GM11168 (cell line): Measurements from ENCODE around the gene LAMTOR4.

ENCODE experiments used
- in situ Hi-C: fragments of 300-500 bp; cut with MboI; formaldehyde crosslinking; loops from one replicate; pipeline ENCODE4 v1.12.0; 2022; ENCODE audit warnings: low sequenced_read_pairs; ENCODE audit not compliant: unreplicated experiment

Gene LAMTOR4

GRCh38 chr7:100148559-100149328, at the start of gene LAMTOR4:
Gene LAMTOR4, plus strand, starts transcription at chr7:100148918. Its CDS starts 55 bp downstream, at chr7:100148973.
- in situ Hi-C loops: no loop called here

DNA sequence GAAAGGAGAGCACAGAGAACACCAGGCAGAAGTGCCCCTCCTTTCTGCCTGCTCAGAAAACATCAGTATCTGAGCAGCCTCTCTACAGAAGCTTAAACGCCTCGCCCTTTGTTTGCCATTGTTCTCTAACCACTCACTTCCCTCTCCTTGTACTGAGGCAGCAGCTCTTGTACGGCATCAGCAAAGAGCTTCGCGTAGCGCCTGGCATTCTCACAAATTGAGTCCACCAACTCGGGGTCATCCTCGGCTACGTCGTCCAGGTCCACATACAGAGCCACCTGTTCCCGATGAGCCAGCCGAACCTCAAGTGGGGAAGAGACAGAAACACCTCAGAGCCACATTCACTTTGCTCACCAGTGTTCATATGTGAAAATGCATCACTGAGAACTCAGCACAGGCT, 49.3 kb upstream of the LAMTOR4 start:
- in situ Hi-C loops: no loop called here

GRCh38 chr7:100100420-100101015, 48.2 kb upstream of the LAMTOR4 start:
- in situ Hi-C loops: no loop called here

GRCh38 chr7:100101016-100101862, 47.5 kb upstream of the LAMTOR4 start, which contains the start of the genes AP4M1 and MCM7:
Gene AP4M1, plus strand, starts transcription at chr7:100101643. Its CDS starts 72 bp downstream, at chr7:100101715.
Gene MCM7, minus strand, starts transcription at chr7:100101397. Its CDS starts 103 bp downstream, at chr7:100101294.
- in situ Hi-C loops: no loop called here

GRCh38 chr7:100102950-100103840, 45.5 kb upstream of the LAMTOR4 start:
- in situ Hi-C loops: no loop called here

GRCh38 chr7:100105534-100105933, 43.2 kb upstream of the LAMTOR4 start:
- in situ Hi-C loops: no loop called here

DNA sequence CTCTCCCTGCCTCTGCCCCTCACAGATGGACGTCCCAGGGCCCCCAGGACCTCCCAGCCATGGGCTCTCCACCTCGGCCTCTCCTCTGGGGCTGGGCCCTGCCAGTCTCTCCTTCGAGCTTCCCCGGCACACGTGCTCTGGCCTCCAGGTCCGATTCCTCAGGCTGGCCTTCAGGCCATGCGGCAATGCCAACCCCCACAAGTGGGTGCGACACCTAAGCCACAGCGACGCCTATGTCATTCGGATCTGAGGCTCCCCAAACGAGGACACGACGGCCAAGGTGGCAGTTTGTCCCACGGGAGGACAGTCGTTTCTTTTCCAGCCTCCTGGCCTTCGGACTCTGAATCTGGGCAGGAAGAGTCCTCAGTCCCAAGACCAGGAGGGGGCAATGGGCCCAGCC, 42.1 kb upstream of the LAMTOR4 start:
- in situ Hi-C loops: no loop called here

- in situ Hi-C loops: no loop called here
These were observed 41.5 kb upstream of the LAMTOR4 start for GRCh38 chr7:100107125-100107737.

- in situ Hi-C loops: no loop called here
These were observed 40.8 kb upstream of the LAMTOR4 start for GRCh38 chr7:100107890-100108289.

GRCh38 chr7:100109521-100110163, 39.1 kb upstream of the LAMTOR4 start:
- in situ Hi-C loops: no loop called here

GRCh38 chr7:100111156-100111555, 37.6 kb upstream of the LAMTOR4 start:
- in situ Hi-C loops: no loop called here

DNA sequence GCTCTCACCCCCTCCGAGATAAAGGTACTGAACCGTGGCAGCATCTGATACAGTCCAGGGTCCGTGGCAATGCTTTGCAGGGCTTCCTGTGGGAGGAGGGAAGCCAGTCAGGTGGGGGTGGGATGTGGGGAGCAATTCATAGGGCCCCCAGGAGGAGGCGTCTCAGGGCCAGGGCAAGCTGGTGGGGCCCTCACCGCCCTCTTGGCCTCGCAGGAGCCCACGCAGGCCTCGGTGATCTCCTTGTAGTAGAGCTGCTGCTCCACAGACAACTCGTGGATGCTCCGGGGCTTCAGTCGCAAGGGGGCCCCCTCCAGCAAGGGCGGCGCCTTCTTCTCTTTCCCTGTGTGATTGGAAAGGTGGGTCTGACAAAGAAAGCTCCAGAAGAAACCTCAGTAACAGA, 36.8 kb upstream of the LAMTOR4 start:
- in situ Hi-C loops: no loop called here

- in situ Hi-C loops: no loop called here
These were observed 33.7 kb upstream of the LAMTOR4 start for GRCh38 chr7:100115026-100115425.

DNA sequence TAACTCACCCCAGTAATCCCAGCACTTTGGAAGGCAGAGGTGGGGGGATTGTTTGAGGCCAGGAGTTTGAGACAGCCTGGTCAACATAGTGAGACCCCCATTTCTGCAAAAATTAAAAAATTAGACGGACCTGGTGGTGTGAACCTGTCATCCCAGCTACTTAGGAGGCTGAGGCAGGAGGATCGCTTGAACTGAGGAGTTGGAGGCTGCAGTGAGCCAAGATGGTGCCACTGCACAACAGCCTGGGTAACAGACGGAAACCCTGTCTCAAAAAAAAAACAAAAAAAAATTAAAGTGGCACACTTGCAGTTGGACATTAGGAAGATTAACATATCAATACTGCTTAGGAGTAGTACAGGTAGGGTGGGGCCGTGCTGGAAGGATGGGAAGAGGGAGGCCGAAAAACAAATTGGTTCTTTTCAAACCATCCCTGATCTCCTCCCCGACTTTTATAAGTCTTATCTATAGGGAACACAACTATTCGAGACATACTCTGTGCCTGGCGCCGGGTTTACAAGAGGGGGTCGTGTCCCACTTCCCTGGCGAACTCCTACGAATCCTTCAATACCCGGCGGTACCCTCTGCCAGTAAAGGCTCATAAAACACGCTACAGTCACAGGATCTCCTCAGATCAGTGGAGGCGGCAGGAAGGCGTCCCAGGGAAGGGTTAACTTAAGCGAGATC, 30.2 kb upstream of the LAMTOR4 start:
- in situ Hi-C loops: no loop called here

GRCh38 chr7:100119072-100119969, 29.4 kb upstream of the LAMTOR4 start, which contains the start of the genes CNPY4 and TAF6:
Gene CNPY4, plus strand, starts transcription at chr7:100119634. Its CDS starts 111 bp downstream, at chr7:100119745.
Gene TAF6, minus strand, starts transcription at chr7:100119358. Its CDS starts 5,149 bp downstream, at chr7:100114209.
- in situ Hi-C loops: no loop called here

DNA sequence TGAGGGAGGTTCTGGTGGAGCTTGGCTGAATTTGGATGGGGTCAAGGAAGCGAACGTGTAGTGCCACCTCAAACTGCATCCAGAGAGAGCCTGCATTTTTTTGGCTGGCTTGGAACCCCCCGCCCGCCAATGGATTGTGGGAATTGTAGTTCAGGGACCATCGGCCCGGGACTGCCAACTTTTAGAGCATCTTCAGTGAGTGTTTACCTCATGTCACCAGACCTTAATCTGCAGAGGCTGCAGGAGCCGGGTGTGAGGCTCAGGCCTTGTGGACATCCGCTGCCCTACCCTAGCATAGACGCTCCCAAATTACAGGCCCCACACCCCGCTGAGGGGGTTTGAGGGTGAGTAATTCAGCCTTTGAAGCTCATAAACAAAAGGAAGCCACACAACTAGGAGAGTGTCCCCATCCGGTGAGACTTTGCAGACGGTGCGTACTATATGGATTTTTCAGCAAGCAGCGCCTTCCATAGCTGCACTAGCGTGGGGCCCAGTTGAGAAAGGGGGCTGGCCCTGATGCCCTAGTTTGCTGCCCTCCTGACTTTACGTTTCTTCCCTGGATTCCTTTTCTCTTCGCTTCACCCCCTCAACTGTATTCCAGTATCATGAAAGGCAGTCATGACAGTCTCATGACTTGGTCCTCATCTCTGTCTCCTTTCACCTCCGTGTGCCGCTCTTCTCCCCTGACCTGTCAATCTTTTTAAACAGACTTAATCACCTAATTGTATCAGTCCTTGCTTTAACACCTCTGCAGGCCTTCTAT, 28.6 kb upstream of the LAMTOR4 start:
- in situ Hi-C loops: no loop called here

GRCh38 chr7:100120733-100121036, 28.0 kb upstream of the LAMTOR4 start:
- in situ Hi-C loops: no loop called here
